GM12865 (cell line): ENCODE measurements around the gene MSMB.
"Not testable (repeated sequence)": the region's sequence is repeated elsewhere in the genome, so short reads cannot be mapped to it uniquely, and the experiment has no call there.

ENCODE experiments used
- DNase-seq: peaks from one replicate; pipeline ENCODE4 v3.0.0; 2010; ENCODE audit warnings: low read depth
- H3K4me3 ChIP-seq: 2 replicates; pipeline ENCODE4 v1.5.1; 2011; ENCODE audit warnings: mild to moderate bottlenecking, low read depth, low read length, control low read depth
- CTCF ChIP-seq: IDR thresholded peaks from 2 replicates; pipeline ENCODE4 v1.5.1; 2011; ENCODE audit warnings: low read length, control low read depth, low read depth, inconsistent platforms; ENCODE audit not compliant: insufficient read depth; ENCODE audit errors: missing control alignments

MSMB gene

GRCh38 chr10:45983538-45984186, 62.4 kb downstream of the MSMB start:
- DNase-seq: peak; percentile 48
- not testable (repeated sequence) for H3K4me3 ChIP-seq
- peak; percentile 5 for TF ChIP-seq CTCF
